ENCODE data around the gene TMEM61.
"Not testable (repeated sequence)": the region's sequence is repeated elsewhere in the genome, so short reads cannot be mapped to it uniquely, and the experiment has no call there.

Gene TMEM61

GRCh38 chr1:55005351-55006140 is 25.1 kb downstream of the TMEM61 start:
- DNase-seq: no peak

- DNase-seq: no peak
Measured at GRCh38 chr1:55006931-55007330, 26.5 kb downstream of the TMEM61 start.

- no peak for DNase-seq
Measured at GRCh38 chr1:55007625-55008024, 27.2 kb downstream of the TMEM61 start.

GRCh38 chr1:55010194-55010886 is 29.9 kb downstream of the TMEM61 start:
- DNase-seq: no peak

GRCh38 chr1:55010887-55011217 is 30.4 kb downstream of the TMEM61 start:
- no peak for DNase-seq

GRCh38 chr1:55012661-55013060 is 32.2 kb downstream of the TMEM61 start:
- DNase-seq: no peak

- DNase-seq: no peak
Measured at GRCh38 chr1:55015123-55015522, 34.7 kb downstream of the TMEM61 start.

DNA sequence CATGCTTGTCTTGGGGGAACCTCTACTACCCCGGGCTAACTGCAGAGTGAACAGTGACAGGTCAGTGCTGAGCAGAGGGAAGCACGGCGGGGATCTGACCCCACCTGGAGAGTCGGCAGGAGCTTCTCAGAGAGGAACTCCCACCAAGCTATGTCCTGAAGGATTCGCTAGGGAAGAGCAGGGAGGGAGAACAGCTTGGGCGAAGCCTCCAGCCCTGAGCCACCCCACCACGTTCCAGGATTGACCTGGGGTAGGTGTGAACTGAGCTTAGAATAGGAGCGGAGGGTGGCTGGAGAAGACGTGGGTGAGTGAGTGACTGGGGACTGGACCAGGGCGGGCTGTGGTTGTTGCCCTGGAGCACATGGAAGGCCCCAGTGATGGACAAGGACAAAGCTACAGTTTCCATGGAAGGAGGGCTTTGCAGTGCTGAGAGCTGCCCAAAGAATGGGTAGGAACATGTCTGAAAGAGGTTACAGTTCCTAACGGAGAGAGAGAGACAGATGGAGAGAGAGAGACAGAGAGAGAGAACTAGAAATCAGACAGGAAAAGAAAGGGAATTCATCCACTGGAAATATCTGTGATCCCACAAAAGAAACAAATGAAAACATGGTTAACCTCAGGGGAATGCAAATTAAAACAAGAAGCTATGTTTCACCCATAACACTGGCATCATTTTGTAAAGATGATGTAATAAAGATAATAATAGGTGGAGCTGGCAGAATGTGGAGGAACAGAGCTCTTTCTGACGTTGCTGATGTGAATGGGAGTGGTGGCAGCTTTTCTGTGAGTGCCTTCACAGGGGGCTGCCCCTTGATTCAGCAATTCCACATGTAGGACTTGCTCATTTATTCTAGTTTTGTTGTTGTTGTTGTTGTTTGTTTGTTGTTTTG is 35.5 kb downstream of the TMEM61 start:
- no peak for DNase-seq

DNA sequence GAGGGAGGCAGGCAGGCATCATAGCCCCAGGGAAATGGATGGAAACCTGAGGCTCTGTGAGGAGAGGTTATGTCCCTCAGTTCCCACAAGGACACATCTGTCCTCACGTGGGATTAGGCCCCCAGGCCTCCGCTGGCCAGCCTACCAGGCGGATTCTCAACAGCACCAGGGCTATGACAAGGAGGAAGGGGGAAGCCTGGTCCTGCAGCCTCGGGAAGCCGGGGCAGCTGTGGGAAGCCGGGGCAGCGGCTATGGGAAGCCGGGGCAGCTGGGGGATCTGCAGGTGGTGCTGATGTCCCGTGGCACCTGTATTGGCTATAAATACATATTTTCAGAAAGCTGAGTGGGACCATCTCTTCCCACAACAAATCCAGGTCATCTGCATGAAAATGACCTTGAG is 38.0 kb downstream of the TMEM61 start:
- no peak for DNase-seq

DNA sequence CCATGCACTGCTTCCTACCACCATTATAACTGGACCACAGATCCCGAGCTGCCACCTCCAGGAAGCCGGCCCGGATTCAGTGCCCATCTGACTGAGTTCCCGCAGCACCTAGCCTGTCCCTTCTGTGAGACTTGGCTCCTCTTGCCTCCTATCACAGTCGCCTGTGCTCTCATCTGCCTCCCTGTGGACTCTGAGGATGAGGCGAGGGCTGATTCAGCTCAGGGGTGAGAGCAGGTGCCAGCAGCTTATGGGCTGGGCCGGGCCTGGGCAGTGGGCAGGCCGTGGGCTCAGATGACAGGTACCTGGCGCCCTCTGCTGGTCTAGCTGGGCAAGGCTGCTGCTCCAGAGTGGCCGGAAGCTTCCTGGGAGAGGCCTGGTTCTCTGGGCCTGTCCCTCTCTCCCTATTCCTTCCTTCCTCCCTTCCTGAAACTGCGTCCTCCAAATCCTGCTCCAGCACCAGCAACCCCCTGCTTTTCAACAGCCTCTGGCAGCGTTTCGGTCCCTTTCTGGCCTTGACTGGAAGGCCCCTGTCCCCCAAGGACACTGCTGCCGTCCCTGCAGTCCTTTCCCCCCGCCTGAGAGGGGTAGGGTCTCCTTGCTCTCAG is 41.6 kb downstream of the TMEM61 start:
- DNase-seq: peak; percentile 40 to 49

- not testable (repeated sequence) for DNase-seq
Measured at GRCh38 chr1:55024163-55024562, 43.7 kb downstream of the TMEM61 start.

- not testable (repeated sequence) for DNase-seq
Measured at GRCh38 chr1:55026682-55027081, 46.3 kb downstream of the TMEM61 start.

GRCh38 chr1:55031098-55031497 is 50.7 kb downstream of the TMEM61 start:
- not testable (repeated sequence) for DNase-seq

DNA sequence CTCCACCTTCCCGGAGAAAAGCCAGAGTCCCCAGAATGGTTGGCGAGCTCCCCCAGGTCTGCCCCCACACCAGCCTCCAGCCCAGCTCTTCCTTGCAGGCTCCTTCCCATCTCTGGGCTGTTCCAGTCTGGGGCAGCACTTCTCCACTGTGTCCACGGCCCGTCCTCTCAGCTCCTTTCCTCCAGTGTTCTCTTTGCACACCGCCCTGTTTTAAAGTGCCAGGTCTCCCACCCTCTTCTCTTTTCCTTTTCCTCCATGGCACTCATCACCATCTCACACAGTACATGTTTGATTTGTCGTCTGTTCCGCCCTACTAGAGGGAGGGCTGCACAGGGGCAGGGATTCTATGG is 52.8 kb downstream of the TMEM61 start:
- DNase-seq: no peak

DNA sequence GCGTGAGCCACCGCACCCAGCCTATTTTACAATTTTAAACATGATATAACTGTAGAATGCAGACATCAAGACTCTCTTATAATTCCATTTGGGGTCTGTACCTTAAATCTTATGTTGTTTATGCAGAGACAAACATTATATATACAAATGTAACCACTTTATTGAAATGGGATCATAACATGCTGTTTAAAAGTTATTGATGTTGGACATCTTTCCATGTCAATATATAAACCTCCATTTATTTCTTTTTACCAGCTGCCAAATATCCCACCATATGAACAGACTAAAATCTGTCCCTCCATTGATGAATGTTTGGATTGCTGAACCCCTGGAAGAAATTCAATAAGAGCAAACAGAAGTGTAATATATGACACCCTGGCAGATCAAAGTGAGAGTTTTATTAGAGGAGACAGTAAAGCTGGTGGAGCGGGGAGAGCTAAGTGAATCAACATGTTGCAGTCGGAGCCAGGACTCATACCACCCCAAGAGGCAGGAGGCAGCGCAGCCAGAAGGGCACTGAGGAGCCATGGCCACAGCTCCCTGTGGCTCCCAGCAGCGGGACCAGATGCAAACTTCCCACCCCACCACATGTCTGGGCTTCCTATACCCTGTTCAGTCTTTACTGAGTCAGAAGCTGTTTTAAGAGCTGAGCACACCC is 54.2 kb downstream of the TMEM61 start:
- DNase-seq: no peak

DNA sequence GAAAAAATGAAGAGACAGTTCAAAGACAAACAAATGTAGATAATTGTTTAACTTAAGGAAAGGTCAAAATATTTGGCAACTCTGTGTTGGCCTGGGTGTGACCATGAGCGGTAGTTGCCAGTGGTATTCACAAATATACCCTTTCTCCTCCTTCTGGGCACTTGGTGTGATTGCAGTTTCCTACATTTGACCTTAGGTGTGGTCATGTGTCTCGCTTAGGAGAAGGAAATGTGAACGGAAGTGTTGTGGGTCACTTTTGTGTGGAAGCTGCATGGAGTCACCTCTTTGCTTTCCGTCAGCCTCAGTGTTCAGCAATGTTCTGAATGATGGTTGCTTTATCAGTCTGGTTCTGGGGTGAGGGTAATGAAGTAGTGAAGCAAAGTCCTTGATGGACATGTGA is 55.5 kb downstream of the TMEM61 start:
- no peak for DNase-seq

GRCh38 chr1:55037733-55038551 is 57.5 kb downstream of the TMEM61 start:
- no peak for DNase-seq

DNA sequence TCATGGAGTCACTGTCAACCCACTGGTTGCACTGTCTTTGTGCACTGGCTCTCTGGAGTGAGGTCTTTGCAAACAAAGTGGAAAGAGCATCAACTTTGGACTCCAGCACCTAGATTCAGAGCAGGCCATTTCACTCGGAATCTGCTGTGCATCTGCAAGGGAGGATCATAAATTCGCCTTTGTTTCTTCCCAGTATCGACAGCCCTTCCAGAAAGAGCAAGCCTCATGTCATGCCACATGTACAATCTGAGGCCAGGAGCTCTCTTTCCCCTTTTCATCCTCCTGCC is 58.1 kb downstream of the TMEM61 start:
- no peak for DNase-seq

DNA sequence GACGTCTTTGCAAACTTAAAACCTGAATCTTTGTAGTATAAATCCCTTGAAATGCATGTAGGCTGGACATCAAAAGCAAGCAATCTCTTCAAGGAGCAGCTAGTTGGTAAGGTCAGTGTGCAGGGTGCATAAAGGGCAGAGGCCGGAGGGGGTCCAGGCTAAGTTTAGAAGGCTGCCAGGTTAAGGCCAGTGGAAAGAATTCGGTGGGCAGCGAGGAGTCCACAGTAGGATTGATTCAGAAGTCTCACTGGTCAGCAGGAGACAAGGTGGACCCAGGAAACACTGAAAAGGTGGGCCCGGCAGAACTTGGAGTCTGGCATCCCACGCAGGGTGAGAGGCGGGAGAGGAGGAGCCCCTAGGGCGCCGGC is 58.5 kb downstream of the TMEM61 start:
- DNase-seq: no peak

DNA sequence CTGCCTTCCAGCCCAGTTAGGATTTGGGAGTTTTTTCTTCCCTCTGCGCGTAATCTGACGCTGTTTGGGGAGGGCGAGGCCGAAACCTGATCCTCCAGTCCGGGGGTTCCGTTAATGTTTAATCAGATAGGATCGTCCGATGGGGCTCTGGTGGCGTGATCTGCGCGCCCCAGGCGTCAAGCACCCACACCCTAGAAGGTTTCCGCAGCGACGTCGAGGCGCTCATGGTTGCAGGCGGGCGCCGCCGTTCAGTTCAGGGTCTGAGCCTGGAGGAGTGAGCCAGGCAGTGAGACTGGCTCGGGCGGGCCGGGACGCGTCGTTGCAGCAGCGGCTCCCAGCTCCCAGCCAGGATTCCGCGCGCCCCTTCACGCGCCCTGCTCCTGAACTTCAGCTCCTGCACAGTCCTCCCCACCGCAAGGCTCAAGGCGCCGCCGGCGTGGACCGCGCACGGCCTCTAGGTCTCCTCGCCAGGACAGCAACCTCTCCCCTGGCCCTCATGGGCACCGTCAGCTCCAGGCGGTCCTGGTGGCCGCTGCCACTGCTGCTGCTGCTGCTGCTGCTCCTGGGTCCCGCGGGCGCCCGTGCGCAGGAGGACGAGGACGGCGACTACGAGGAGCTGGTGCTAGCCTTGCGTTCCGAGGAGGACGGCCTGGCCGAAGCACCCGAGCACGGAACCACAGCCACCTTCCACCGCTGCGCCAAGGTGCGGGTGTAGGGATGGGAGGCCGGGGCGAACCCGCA is 59.1 kb downstream of the TMEM61 start, which contains the start of gene PCSK9:
Gene PCSK9, plus strand, starts transcription at position 207 of the 741 bp plus-strand sequence. Its CDS starts 290 bp downstream, at position 497.
- DNase-seq: no peak
